GM12891 (cell line): Measurements from ENCODE around the gene SKI.

ENCODE experiments used
- DNase-seq: peaks from one replicate; pipeline ENCODE4 v3.0.0; 2011; ENCODE audit warnings: low spot score; ENCODE audit not compliant: insufficient read length
- FAIRE-seq: peaks from 2 replicates; lab custom pipeline; 2011; peaks lifted over from hg19 to GRCh38; lab: Jason Lieb, UNC
- PAX5 ChIP-seq: IDR thresholded peaks from 2 replicates; pipeline ENCODE4 v1.6.1; 2011; ENCODE audit warnings: low read length, moderate library complexity, mild to moderate bottlenecking; ENCODE audit not compliant: insufficient read depth, severe bottlenecking
- POLR2A ChIP-seq: IDR thresholded peaks from 2 replicates; pipeline ENCODE4 v1.6.1; 2011; ENCODE audit warnings: low read depth, low read length, control low read depth
- POLR2AphosphoS5 ChIP-seq: IDR thresholded peaks from 2 replicates; pipeline ENCODE4 v1.6.1; 2011; ENCODE audit warnings: low read depth, low read length, control low read depth
- POU2F2 ChIP-seq: IDR thresholded peaks from 2 replicates; pipeline ENCODE4 v1.6.1; 2011; ENCODE audit warnings: low read depth, mild to moderate bottlenecking, control low read depth, low read length, moderate library complexity
- SPI1 ChIP-seq: IDR thresholded peaks from 2 replicates; pipeline ENCODE4 v1.6.1; 2011; ENCODE audit warnings: low read depth, low read length, control low read depth
- TAF1 ChIP-seq: IDR thresholded peaks from 2 replicates; pipeline ENCODE4 v1.6.1; 2011; ENCODE audit warnings: low read depth, low read length, control low read depth

The SKI gene

GRCh38 chr1:2334366-2334765 lies 106.2 kb downstream of the SKI start:
- TF ChIP-seq SPI1 (no peak), PAX5 (no peak), POLR2A (no peak), POU2F2 (no peak), POLR2AphosphoS5 (no peak), TAF1 (no peak)
- FAIRE-seq = no peak
- no peak for DNase-seq

GRCh38 chr1:2334883-2335534 lies 106.9 kb downstream of the SKI start:
- TF ChIP-seq TAF1 (no peak), POLR2AphosphoS5 (no peak), SPI1 (no peak), POU2F2 (no peak), POLR2A (no peak), PAX5 (no peak)
- DNase-seq (no peak), FAIRE-seq (no peak)

GRCh38 chr1:2335721-2336455 lies 107.8 kb downstream of the SKI start:
- TF ChIP-seq POLR2A = no peak
- TF ChIP-seq POU2F2 = no peak
- no peak for TF ChIP-seq TAF1
- no peak for TF ChIP-seq PAX5
- TF ChIP-seq SPI1 = no peak
- no peak for TF ChIP-seq POLR2AphosphoS5
- DNase-seq = no peak
- no peak for FAIRE-seq

GRCh38 chr1:2336499-2336898 lies 108.4 kb downstream of the SKI start:
- no peak for FAIRE-seq

GRCh38 chr1:2337081-2337480 lies 109.0 kb downstream of the SKI start:
- FAIRE-seq (no peak), DNase-seq (no peak)
- TF ChIP-seq SPI1 = no peak
- TF ChIP-seq POLR2A = no peak
- no peak for TF ChIP-seq TAF1
- no peak for TF ChIP-seq PAX5
- no peak for TF ChIP-seq POU2F2
- TF ChIP-seq POLR2AphosphoS5 = no peak

More at GRCh38 chr1:2336499-2336898, 108.4 kb downstream of the SKI start:
- no peak for DNase-seq
- TF ChIP-seq POLR2A = no peak
- no peak for TF ChIP-seq TAF1

GRCh38 chr1:2337501-2337900 lies 109.4 kb downstream of the SKI start:
- DNase-seq (no peak), FAIRE-seq (no peak)
- TF ChIP-seq SPI1 (no peak), POU2F2 (no peak), TAF1 (no peak), PAX5 (no peak), POLR2A (no peak), POLR2AphosphoS5 (no peak)

- FAIRE-seq = no peak
- TF ChIP-seq POU2F2 (no peak), TAF1 (no peak), SPI1 (no peak), POLR2AphosphoS5 (no peak), PAX5 (no peak), POLR2A (no peak)
- no peak for DNase-seq
Observed at GRCh38 chr1:2339206-2340085, 111.3 kb downstream of the SKI start.

GRCh38 chr1:2340086-2340917 lies 112.2 kb downstream of the SKI start:
- TF ChIP-seq POLR2A (no peak), TAF1 (no peak), PAX5 (no peak), POU2F2 (no peak), POLR2AphosphoS5 (no peak), SPI1 (no peak)
- FAIRE-seq (no peak), DNase-seq (no peak)

- DNase-seq (no peak), FAIRE-seq (no peak)
- no peak for TF ChIP-seq POLR2A
- no peak for TF ChIP-seq POU2F2
- no peak for TF ChIP-seq POLR2AphosphoS5
- no peak for TF ChIP-seq TAF1
- TF ChIP-seq SPI1 = no peak
- no peak for TF ChIP-seq PAX5
Observed at GRCh38 chr1:2340918-2341254, 112.8 kb downstream of the SKI start.
